Epithelial cell of esophagus (primary cell): Measurements from ENCODE around the gene SLC4A11.

Source experiments
- DNase-seq: peaks from one replicate; pipeline ENCODE4 v3.0.0; 2010; ENCODE audit warnings: low read depth
- H3K4me3 ChIP-seq: 2 replicates; pipeline ENCODE4 v1.5.1; 2011; ENCODE audit warnings: mild to moderate bottlenecking, low read length, control low read depth
- CTCF ChIP-seq: IDR thresholded peaks from 2 replicates; pipeline ENCODE4 v1.5.1; 2011; ENCODE audit warnings: low read depth, mild to moderate bottlenecking, low read length, control low read depth, inconsistent platforms; ENCODE audit not compliant: insufficient read depth; ENCODE audit errors: missing control alignments

SLC4A11 gene

GRCh38 chr20:3276680-3277015 is 37.7 kb upstream of the SLC4A11 start:
- peak; percentile 25 for TF ChIP-seq CTCF
- peak; percentile 28 for DNase-seq
- H3K4me3 ChIP-seq, result no peak overlapping the region

- no peak for DNase-seq
- no peak for TF ChIP-seq CTCF
- H3K4me3 ChIP-seq, result no peak overlapping the region
These were observed 37.1 kb upstream of the SLC4A11 start for GRCh38 chr20:3275966-3276679.

- no peak overlapping the region for H3K4me3 ChIP-seq
- TF ChIP-seq CTCF, result no peak
- DNase-seq, result no peak
These were observed 36.3 kb upstream of the SLC4A11 start for GRCh38 chr20:3275064-3275935.

GRCh38 chr20:3273371-3273770 is 34.4 kb upstream of the SLC4A11 start:
- TF ChIP-seq CTCF, result no peak
- H3K4me3 ChIP-seq, result no peak overlapping the region
- no peak for DNase-seq

GRCh38 chr20:3270051-3270450 is 31.1 kb upstream of the SLC4A11 start:
- TF ChIP-seq CTCF, result no peak
- H3K4me3 ChIP-seq, result no peak overlapping the region
- DNase-seq, result no peak

GRCh38 chr20:3262566-3262965 is 23.6 kb upstream of the SLC4A11 start:
- no peak for DNase-seq
- TF ChIP-seq CTCF, result no peak
- no peak overlapping the region for H3K4me3 ChIP-seq
